MV-4-11 (cell line): ENCODE results near the gene TRPM3.

ENCODE experiments used
- DNase-seq: peaks from one replicate; lab custom pipeline; 2025; lab: John Stamatoyannopoulos, UW

The TRPM3 gene

DNA sequence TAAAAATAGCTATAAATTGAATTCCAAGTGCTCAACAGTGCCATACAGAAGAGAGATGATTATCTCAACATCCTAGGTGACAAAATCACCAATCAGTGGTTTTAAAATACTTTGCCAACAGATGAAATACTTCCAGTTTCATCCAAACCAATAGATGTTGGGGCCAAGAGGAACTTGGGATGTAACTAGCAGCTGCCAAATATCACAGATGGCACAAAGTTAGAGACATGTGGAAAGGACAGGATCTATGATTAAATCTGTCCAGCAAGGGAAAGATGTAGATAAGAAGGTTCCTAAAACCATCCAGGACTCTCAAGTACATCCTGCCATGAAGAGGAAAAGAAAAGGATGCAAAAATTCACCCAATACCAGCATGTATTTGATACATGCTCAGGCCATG, 23.8 kb downstream of the TRPM3 start:
- DNase-seq, result no peak

DNA sequence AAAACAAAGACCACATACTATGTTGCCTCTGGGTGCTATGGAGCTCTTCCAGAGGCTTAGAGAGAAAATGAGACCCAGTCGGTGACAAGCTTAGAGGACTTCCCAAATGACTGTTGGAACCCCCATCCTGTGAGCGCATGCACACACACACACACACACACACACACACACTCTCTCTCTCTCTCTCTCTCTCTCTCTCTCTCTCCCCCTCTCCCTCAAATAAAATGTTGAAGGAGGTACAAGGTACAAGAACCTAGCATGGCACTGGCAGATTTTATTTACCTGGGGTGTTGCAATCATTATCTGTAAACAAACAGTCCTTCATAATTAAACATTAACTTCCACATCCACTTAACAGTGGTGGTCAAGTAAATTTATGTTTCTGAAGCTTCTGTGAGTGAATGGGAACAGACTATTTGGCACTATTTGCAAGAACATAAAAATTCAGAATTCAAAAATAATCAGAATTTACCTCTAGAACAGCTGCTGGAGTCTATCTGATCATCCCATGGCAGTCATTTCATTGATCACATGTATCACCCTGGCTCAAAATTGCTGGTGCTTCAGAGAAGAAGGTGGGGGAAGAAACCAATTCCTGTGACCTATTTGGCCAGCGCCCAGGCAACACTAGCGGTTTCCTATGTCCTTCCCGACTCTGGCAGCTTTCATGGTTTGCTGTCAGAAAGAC, 24.9 kb downstream of the TRPM3 start:
- no peak for DNase-seq

DNA sequence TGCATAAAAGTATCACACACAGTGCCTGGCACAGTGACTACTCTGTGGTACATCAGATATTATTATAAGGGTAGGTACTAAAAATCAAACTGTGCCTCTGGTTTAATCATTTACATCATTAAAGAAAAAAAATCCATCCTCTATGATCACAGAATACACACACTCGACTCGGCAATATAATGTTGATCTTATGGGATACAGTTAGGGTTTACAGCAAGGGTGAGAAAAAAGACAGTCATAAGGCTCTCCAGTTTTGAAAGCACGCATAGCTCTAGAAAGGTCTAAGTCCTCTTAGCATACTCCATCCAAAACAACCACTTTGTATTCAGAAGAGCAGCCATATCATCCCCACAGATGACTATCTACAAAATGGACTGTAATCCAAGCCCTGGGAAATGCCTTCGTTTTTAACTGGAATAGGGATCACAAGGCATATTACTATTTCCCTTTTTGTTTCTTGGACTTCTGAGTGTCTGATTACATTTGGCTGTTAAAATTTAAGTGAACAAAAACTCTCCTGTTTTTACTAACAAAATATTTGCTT, 26.6 kb downstream of the TRPM3 start:
- DNase-seq, result no peak

GRCh38 chr9:71090896-71091295, 30.5 kb downstream of the TRPM3 start:
- DNase-seq, result no peak

GRCh38 chr9:71079451-71079850, 42.0 kb downstream of the TRPM3 start:
- no peak for DNase-seq

DNA sequence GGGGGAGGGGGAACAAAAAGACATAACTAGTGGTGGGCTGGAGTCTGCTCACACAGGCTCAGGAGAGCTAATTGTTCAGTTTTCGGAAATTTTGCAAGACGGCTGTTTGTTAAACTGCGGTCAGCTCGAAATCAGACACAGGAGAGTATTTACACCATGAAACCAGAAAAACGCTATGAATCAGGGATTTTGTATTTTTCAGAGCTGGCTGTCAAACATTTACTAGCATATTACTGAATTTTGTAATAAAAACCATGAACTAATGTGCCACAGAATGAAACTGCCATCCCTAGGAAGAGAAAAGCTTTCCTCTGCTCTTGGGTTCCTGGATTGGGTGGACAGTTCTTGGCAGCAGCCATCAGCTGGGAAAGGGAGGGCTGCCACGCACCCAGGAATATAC, 45.3 kb downstream of the TRPM3 start:
- no peak for DNase-seq

DNA sequence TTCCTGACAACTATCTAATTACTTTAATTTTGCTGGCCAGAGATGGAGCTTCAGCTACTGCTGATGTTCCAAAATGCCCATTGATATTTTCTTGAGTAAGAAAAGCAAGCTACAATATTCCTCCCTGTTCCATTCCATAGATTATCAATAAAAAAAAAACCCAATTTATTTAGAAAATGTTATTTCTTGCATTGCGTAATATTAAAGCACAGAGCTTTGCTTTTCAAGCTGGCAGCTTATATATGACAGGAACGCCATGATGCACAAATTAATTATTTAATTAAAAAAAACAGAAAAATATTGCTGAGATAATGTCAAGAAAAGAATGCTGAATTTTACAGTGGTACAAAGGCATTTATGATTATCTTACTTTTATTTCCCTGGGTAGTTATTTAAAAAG, 47.9 kb downstream of the TRPM3 start:
- DNase-seq, result no peak

DNA sequence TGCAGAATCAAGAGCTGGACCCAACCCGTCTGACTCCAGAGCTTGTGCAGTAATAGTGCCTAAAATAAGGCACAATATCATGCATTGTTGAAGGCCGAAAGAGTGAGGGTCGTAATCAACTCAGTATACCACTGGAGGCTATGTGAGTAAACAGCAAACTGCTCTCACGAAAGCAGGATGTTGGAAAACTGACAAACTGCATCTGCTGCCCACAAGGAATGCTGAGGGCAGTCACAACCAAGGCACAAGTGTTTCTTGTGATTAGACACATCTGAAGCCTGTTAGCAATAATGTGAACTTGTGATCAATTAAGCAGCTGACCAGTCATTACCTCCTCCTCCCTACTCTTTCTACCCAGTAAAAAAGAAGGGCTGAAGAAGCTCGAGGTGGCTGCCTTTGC, 48.8 kb downstream of the TRPM3 start:
- no peak for DNase-seq

DNA sequence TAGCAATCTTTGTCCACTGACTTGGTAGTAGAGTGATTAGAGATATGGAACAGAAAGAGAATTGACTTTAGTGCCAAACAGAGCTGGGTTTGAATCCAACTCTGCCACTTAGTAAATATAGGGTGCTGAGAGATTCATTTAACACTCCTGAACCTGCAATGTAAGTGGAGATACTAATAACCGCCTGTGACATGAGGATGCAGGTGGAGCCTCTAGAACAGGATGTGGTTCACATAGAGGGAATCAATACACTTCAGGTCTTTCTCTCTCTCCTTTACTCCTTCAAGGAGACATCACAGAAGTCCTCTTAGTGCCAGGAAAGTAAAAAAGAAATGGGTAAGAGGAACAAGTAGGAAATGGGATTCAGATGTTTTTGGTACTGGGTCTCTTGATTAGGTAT, 49.8 kb downstream of the TRPM3 start:
- DNase-seq, result no peak

DNA sequence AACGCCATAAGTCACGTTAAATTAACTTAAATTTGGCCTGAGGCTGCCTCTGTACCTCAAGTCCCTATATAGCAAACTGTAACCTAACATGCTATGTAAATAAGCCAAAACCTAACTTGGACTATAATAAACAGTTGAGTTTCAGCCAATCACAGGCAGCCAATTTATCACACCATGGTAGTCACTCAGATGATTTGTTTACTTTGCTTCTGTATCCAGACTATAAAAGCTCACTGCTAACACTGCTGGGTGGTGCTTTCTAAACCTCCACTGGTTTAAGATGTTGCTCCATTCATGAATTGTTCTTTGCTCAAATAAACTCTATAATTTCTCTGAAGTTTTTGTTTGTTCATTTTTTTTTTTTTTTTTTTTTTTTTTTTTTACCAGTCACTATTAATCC, 62.8 kb downstream of the TRPM3 start:
- DNase-seq, result no peak

GRCh38 chr9:71052287-71052686, 69.1 kb downstream of the TRPM3 start:
- DNase-seq, result no peak

DNA sequence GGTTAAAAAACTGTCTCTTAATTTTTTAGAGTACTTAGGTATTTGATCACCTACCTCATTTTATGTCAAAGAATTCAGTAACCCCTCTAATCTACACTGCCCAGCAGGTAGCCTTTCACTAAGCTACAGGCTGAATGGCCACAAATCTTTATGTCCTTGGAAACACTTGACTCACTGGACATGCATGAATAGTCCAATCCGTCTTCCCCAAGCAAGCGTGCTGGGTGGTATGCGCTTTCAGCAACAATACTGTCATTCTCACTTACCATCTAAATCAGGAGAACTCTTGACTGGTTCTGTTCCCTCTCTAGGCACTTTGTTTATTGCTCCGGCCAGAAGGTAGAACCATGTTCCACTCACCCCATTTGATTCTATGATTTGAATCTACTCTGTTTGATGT, 73.1 kb downstream of the TRPM3 start:
- DNase-seq, result no peak

GRCh38 chr9:71042448-71042990, 78.9 kb downstream of the TRPM3 start:
- no peak for DNase-seq

DNA sequence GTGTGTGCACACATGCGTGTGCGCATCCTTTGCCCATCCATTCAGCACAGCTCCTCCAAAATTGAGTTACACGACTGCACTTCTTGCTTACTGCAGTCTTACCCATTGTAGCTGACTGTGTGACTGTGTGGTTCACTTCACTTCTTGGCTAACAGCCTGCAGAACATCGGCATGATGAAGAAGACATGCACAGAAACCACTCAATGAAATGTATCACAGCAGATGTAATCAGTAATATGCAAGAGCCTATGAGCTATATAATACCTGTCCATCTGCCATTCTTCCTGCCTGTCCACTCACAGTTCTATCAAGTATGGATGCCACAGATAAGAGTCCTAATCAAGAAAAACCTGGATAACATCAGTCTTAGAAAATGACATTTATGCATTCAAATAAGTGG, 83.9 kb downstream of the TRPM3 start:
- DNase-seq, result no peak

GRCh38 chr9:71036501-71036900, 84.9 kb downstream of the TRPM3 start:
- DNase-seq, result no peak

GRCh38 chr9:71032779-71033178, 88.6 kb downstream of the TRPM3 start:
- no peak for DNase-seq

DNA sequence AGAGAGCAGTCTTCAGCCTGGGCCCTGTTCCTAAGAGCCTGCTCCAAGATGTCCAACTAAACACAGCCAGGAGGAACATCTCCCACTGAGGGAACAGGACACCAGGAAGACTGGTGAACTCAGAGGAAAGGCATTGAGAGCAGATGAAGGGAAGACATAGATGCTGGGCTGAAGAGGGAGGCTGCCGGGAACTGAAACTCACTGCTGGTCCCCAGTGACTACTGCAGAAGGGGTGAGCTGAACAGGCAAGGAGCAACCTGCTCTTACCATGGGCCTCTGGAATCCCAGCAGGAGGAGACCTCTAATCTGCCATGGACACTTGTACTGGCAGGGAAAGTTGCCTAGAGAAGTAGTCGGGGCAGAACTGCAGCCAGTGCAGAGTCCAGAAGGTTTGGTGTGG, 95.7 kb downstream of the TRPM3 start:
- no peak for DNase-seq

- DNase-seq, result no peak
Observed at GRCh38 chr9:71025201-71025600, 96.2 kb downstream of the TRPM3 start.

- no peak for DNase-seq
Observed at GRCh38 chr9:71010258-71010657, 111.2 kb downstream of the TRPM3 start.

- DNase-seq, result no peak
Observed at GRCh38 chr9:71005456-71005855, 116.0 kb downstream of the TRPM3 start.

GRCh38 chr9:71004196-71004595, 117.2 kb downstream of the TRPM3 start:
- no peak for DNase-seq

- DNase-seq, result no peak
Observed at GRCh38 chr9:71003346-71003745, 118.1 kb downstream of the TRPM3 start.

- DNase-seq, result no peak
Observed at GRCh38 chr9:71001780-71002386, 119.5 kb downstream of the TRPM3 start.

- DNase-seq, result no peak
Observed at GRCh38 chr9:70998962-70999361, 122.5 kb downstream of the TRPM3 start.
